HG03439 (cell line): ENCODE measurements around the gene NCKAP5.

ENCODE experiments used
- ATAC-seq: cut with Tn5 transposase; IDR thresholded peaks from one replicate; pipeline ENCODE4 v1.9.1; 2021; ENCODE audit warnings: mild to moderate bottlenecking, moderate library complexity; ENCODE audit not compliant: unreplicated experiment

The NCKAP5 gene

DNA sequence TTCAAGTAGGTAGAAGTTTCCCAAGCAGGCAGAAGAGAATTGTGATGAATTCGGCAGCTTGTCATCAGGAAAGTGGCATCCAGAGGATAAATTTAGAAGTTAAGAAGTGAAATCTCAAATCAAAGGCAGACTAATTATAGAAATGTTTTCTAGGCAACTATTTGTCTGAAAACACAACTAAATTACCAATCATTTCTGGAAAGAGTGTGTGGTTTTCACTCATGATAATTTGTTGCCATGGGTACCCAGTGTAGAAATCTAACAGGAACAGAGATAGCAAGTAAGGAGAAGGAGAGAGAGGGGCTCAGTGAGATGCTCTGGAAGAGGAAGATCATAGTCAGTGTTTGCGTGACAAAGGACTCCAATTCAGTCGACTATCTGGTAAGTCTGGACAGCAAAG is 208.1 kb downstream of the NCKAP5 start:
- ATAC-seq: no peak

DNA sequence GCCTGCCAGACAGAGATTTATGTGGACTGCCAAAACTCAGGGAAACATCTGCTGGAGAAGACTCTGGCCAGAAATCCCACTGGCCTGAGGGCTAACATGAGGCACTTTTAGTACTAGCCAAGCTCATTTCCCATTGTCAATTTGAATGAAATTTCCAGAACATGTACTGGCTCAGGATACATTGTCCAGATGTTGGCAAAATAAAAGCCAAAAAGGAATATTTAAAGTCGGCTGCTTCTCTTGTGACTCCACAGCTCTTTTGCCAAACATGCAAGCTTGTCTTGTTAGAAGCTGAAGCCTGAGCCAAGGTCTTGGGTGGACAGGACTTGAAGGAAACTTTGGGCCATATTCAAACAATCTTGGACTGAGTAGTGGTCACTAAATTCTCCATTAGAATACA is 215.5 kb downstream of the NCKAP5 start:
- ATAC-seq: no peak

DNA sequence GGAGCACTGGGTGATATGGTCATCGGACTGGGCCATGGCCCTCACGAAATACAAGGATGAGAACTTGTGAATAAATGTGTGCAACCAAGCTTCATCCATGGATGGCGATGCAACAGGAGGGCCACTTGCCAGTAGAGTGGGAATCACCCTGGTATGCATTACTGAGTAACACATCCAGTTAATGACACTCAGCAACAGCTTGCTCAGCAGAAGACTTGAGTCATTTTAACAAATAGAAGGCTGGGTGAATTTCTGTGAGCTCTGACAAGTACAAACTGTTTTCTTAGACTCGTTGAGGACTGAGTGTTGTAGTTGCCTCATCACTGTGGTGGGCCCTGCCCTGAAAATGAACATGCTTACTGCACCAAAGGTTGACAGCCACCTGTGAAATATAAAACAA is 221.6 kb downstream of the NCKAP5 start:
- no peak for ATAC-seq

DNA sequence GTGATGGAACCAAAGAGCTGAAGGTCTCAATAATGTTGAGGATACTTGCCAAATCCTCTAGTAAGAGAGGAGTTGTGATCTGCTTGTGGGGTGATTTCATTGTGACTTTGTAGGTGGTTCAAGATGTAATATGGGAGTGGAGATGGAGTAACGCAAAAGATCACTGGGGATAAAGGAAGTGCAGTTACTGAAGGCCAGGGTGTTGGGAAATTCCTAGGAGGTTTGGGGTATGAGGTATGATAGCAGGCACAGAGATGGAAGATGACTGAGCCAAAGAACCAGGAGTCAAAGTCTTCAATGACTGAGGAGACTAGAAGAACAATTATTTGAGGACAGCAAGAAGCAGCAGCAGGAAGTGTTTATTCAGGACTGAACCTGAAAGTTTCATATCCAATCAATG is 222.6 kb downstream of the NCKAP5 start:
- ATAC-seq: no peak

DNA sequence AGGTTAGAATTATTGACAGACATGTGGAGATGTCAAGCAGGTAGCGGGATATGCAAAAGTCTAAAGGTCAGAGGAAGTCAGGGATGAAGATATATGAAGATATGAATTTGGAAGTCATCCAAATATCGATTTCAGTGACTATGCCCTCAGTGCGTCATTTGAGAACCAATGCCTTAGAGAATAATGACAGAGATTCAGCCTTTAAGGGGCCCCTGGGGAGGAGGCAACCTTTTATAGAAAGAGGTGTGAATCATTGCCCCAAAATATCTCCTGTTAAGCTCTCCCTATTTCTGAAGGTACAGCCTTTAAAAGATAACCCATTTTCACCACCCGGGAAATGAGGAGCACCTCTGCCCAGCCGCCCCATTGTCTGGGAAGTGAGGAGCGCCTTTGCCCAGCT is 223.4 kb downstream of the NCKAP5 start:
- ATAC-seq: peak; percentile 54

DNA sequence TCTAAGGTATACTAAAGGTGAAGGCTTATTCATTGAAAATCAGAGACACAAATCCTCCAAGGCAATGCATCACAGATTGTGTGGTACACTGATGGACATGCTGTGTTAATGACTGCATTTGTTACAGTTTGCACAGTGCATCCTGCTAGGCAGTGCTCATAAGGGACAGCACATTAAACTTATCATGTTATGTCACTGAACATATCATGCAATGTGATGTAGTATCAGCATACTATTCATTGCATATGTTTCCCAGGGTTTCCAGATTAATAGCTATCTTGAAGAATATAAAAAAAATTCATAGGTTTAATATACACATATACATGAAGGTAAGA is 225.3 kb downstream of the NCKAP5 start:
- ATAC-seq: no peak

DNA sequence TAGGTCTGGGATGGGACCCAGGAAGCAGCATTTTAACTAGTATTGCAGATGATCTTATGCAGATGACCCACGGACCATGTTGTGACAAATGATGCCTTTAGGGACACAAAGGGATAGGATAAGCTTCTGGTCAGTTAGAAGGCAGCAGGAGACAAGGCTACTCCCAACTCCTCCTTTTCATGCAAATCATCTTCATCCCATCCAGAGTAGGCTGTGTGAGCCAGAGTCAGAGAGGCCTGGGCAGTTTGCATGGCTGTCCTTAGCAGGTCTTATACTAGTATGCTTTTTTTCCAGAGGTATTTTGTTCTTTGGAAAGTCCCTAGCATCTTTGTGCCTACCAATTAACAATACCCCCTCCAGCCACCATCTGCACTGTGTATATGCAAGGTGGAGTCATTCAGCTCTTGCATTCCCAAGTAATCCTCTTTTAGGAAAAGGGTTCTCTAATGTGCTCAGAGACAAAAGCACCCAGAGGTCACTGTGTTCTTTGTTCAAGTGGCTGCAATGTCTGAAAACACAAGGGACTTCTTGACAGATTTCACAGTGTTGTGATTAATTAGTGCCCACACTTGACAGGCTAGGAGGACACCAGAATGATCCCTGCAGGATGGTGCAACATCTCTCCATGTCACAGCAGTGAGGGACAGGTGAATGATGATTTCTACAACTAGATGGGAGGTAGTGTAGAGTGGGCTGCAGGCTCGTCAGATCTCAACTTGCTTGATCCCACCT is 225.8 kb downstream of the NCKAP5 start:
- no peak for ATAC-seq

DNA sequence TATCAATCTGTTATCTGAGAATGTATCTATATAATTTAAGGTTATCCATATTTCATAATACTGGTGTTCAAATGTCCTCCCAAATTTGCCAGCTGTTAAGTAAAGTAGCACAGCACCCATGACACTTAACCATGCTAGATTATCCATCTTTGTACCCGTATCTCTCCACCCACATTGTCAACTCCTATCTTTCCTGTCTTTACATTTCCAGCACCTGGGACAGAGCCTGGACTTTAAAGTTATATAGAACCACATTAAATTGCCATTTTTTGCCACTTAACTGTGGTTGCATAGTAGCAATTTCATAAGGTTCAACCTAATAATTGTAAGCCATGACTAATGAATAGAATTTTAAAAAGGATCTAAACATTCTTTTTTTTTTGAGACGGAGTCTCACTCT is 226.7 kb downstream of the NCKAP5 start:
- ATAC-seq: no peak

DNA sequence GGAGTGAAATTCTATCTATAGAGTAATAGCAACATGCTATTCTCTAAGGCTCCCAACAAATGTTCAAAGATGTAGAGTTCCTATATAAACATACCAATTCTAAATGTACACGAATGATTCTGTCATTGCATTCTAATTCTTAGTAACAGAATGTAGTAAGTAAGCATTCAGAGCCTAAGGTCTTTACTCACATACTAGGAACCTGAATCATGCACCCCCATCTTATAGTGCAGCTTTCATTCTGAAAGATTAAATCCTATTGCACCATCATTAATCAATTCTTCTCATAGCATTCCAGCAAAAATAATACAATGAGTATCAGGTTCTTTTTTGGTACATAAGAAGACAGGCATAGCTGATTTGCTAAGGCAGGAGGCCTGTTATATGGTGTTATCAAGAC is 230.0 kb downstream of the NCKAP5 start:
- no peak for ATAC-seq

DNA sequence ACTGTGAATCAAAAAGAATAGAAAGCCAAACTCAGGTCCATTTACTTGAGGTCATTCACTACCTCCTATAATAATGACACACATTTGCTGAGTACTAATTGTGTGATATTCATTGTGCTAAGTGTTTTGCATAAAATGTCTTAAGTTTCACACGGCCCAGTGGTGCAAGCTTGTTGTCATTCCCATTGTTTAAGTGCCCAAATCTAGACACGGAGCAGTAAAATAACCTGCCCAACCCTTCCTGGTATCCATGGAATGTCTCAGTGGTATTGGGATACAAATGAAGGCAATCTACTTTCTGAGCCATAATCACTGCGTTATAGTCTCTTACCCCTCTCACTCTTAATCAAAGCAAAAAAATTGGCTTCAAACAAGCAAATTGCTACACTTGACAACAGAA is 233.3 kb downstream of the NCKAP5 start:
- no peak for ATAC-seq

DNA sequence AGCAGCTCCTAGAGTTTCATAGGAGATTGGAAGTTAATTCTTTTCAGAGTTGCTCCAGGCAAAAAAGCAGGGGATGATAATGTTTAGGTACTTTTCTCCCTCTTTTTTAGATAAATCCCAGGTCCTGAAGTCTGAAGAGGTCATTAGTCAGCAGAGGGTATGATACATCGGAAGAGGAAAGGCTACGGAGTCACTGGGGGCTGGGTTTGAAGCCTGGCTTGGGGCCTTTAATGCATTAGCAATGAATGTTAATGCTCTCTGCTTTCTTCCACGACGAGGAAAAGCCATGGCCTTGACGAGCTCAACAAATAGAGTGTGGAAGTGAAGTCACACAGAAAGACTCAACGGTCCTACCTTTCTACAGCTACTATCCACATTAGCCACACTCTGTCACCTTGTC is 235.1 kb downstream of the NCKAP5 start:
- no peak for ATAC-seq

DNA sequence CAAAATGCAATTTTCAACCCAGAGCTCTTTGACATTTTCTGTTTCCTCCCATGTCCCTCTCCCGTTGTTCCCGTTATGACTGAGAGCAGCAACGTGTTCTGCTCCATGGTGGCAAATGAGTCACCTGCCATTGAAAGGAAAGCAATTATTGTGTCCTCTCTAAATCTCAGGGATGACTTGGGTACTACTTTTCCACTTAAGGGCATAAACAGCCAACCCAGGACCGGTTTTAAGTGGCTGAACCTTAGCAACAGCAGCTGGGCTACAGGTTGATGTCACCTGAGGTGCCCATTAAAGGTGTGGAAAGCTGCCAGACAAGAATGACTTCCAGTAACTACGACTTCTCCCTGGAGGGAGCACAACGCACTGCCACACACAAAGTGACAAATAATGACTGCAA is 236.8 kb downstream of the NCKAP5 start:
- ATAC-seq: no peak

DNA sequence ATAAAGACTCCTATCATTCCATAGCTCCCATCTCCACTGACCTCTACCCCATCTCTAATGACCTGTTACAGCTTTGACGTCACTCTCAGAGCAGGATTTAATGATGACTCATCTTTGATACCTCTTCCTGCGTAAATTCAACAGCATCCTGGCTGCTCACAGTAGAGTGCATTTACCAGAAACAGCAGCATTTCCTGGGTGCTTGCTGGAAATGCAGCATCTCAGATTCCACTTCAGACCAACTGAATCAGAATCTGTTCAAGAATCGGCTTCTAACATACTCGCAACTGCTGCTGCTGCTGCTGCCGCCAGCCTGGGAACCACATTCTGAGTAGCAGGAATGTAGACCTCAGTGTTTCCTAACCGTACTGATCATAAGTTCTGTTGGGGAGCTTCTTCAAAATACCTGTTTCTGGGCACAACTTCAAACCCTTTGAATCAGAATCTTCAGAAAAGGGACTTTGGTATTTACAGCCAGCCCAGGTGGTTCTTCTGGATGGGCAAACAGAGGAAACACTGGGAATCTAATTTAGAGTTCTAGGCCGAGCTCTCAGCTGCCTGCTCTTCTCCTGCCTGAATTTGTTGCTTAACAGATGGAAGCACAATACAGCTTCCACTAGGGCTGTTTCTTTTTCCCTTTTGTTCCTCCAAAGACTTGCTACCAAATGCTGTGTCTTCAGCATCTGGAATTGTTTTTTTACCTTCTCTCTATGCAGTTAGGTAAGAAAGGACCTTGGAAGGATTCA is 241.4 kb downstream of the NCKAP5 start:
- ATAC-seq: no peak

DNA sequence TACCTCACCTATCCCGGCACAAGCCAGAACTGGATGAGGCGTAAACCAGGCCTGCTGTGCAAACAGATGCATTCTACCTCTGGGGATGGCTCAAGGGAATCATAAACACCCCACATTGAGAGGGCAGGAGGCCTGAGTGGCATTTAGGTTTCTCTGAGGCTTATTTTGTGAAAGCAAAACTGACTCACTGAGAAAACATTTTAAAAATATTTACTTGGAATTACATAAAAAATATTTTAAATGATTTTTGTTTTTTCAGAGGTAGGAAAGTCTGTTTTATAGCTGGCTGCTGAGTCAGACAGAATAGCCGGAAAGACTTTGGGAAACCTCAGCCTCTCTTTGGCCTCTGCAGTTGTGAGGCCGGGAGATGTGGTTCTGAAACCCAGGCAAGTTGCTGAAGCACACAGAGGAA is 244.1 kb downstream of the NCKAP5 start:
- no peak for ATAC-seq

DNA sequence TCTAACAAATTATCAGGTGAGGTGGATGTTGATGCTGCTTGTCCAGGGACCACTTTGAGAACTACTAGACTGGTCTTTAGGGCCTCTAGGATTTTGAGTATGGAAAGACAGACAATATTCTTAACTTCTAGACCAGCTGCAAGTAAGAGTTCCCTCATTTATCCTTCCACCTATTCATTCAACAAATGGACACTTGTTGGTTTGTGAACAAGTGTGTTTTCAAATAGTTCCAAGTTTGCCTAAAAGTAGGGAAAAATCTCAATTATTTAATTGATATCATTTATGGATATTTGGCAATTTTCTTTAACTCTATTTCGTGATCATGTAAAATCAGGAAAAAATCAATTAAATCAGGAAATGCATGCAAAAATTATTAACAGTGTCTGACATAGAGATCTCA is 245.4 kb downstream of the NCKAP5 start:
- ATAC-seq: no peak

DNA sequence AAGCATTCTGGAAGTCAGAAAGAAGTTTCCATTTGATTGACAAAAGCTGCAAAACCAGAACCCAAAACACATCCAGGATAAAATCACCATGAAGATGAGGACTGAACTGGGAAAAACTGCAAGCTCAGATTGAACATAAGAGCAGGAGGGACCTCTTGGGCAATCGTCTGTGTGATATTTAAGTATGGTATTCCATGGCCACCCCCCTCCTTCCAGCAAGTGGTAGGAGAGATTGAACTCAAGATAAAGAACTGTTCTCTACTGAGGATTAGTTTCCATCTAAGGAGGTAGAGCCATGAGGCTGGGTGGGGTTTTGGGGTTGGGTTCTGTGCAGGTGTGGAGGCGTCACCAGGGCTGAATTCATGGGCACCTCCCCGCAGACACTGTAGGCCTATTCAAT is 251.1 kb downstream of the NCKAP5 start:
- no peak for ATAC-seq

DNA sequence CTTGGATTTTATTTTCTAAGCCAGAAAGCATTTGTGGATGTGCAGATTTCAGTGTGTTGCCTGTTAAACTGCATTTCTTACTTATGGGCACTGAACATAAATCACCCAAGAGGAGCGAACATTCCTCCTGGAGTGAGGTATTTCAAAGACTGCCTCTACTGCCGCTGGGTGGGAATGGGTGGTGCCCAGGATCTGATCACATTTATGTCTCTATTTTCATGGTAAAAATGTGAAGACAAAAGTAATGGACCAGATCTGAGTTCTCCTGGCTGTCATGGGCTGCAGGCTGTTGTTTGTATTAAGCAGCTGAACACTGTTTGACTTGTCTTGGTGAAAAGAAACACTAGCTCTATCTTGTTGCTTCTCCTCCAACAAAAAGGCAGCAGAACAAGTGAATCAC is 251.7 kb downstream of the NCKAP5 start:
- ATAC-seq: no peak

DNA sequence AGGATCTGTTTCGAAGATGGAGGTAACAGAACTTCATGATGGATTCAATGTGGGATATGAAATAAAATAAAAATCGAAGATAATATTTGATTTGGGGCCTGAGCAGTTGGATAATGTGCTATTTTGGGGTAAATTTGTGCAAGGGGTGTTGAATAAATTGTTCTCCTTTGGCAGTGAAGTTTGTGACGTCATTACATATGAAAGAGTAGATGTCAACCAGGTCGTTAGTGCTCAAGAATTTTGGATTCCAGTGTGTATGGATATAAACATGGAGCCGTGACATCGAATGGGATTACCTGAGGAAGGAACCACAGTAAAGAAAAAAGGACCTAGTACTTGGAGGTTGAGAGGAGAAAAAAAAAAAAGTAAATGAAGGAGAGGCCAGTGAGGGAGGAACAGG is 253.0 kb downstream of the NCKAP5 start:
- ATAC-seq: no peak

DNA sequence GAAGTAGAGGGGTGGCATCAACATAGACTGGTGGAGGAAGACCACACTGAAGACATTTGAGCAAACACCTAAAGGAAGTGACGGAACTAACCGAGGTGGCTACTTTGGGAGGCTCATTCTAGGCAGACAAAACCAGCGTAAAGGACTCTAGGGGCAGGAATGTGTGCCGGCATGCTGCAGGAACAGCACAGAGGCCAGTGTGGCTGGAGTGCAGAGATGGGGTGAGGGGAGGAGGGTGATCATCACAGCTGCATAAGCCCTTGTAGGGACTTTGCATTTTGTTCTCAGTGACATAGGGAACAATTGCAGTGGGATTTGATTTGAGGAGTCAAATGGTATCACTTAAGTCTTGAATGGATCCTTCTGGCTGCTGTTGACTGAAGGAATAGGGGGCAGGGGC is 253.5 kb downstream of the NCKAP5 start:
- no peak for ATAC-seq

DNA sequence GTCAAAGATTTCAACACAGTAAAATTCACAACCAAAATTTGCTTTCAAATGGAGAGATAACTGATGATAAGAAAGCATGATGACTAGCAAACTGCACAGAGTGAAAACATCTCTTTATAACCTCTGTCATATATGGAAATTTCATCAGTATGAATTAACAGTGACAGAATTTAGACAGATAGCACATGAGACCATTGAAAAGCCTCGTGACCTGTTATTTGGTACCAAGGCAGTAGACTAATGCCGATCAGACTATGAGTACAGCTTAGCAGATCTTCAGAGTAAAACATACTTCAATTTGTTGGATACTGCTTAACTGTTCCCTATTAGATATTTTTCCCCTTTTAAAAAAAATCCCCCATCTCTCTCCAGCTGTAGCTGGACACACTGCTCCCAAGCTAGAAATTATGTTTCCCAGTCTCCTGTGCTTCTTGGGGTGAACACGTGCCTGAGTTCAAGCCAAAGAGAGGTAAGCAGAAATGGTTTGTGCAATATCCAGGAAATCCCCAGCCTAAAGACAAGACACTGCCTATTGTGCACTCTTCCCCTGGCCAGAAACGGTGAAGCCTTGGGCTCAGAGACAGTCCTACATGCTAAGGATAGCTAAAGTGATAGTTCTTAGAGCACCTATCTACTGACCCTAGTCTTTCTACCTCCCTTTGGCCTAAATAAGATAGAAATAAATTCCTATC is 256.1 kb downstream of the NCKAP5 start:
- ATAC-seq: no peak

DNA sequence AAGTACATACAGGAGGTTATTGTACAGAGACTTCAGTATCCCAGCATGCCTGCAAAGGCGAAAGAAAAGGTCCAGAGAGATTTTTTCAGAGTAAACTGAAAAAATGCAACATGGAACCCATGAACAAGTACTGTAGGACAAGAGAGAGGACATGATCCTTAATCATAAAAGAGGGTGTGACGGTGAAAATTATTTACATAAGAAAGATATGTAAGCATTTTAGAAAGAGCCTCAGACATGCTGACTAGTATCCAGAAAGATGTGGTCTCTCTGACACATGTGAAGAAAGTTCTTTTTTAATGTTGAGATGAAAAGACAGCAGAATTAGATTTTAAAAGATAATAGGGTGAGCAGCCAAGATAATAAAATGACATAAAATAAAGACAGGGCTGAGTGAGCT is 262.0 kb downstream of the NCKAP5 start:
- no peak for ATAC-seq

DNA sequence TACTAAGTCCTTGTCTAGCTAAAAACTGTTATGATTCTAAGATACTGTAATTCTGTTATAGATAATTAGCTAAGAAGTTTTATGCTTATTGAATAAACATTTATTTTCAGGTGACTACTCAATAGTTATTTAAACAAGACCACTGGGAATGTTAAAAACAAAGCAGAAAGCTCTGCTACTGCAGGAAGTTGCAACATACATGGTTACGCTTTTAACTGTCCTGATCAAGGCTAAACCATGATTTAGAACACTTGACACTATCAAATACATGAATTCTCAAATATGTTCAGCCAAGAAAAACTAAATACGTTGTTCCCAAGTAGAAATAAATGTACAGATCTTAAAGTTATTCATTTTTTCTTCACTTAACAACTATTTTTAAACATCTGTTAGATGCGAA is 263.9 kb downstream of the NCKAP5 start:
- ATAC-seq: no peak
